Mammary epithelial cell (primary cell): ENCODE results near the gene XPOT.

Experiments
- EZH2 ChIP-seq: IDR thresholded peaks from 2 replicates; pipeline ENCODE4 v1.6.1; 2012; ENCODE audit warnings: low read length, inconsistent platforms, borderline replicate concordance
- TF ChIP-seq, protein P1 (sequence below), 2 donors: IDR thresholded peaks in 1 of 2; conservative IDR thresholded peaks in 1 of 2; 2 replicates each; pipeline ENCODE4 v1.5.1; 2011 to 2012; ENCODE audit warnings: inconsistent platforms in 2 of 2, low read length in 2 of 2, mild to moderate bottlenecking in 2 of 2, control low read depth in 1 of 2, low read depth in 1 of 2; ENCODE audit not compliant: insufficient read depth in 1 of 2; ENCODE audit errors: extremely low read depth in 1 of 2

DNA sequence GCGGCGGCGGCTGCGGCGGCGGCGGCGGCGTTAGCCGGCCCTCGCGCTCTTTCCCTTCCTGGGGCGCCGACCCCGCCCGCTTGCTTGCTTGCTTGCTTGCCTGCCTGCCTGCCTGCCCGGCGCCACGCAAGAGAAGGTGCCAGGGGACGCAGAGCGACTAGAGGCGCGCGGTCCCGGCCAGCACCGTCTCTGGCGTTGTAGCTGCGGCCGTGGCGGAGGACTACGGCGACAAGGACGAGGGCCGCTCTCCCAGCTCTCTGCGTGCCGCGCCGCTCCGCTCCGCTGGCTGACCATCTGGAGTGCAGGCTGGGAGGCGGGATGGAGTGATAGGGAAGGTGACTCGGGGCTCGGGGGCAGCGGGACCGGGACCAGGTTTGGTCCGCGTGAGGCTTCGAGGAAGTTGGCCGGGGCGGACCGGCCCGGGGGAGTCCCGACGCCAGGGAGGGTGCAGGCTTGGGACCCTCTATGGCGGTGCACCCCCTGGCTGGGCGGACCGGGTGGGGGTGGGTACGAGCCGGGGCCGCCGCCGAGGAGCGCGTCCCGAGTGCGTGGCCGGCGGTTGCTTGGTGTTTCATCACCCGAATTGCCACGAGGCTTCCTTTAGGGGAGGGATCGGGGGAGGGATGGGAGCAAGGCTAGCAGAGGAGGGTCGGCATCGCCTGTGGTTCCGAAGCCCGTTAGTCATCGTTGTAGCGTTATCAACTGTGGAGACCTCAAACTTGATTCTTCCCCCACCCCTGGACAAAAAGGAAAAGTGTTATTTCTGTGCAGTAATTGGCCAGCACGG is 471 bp downstream of the XPOT start:
- TF ChIP-seq, protein P1, sequence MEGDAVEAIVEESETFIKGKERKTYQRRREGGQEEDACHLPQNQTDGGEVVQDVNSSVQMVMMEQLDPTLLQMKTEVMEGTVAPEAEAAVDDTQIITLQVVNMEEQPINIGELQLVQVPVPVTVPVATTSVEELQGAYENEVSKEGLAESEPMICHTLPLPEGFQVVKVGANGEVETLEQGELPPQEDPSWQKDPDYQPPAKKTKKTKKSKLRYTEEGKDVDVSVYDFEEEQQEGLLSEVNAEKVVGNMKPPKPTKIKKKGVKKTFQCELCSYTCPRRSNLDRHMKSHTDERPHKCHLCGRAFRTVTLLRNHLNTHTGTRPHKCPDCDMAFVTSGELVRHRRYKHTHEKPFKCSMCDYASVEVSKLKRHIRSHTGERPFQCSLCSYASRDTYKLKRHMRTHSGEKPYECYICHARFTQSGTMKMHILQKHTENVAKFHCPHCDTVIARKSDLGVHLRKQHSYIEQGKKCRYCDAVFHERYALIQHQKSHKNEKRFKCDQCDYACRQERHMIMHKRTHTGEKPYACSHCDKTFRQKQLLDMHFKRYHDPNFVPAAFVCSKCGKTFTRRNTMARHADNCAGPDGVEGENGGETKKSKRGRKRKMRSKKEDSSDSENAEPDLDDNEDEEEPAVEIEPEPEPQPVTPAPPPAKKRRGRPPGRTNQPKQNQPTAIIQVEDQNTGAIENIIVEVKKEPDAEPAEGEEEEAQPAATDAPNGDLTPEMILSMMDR (conservative IDR thresholded peaks at IDR 0.05 in 1 of 2, IDR thresholded peaks at IDR 0.05 in 1 of 2; ENCODE audit: extremely low read depth in 1 of 2, insufficient read depth in 1 of 2, low read depth in 1 of 2, low read length in 2 of 2): no peak
- no peak for TF ChIP-seq EZH2
